ENCODE data around the gene POTEF.
"Not testable (repeated sequence)": the region's sequence is repeated elsewhere in the genome, so short reads cannot be mapped to it uniquely, and the experiment has no call there.

POTEF gene

DNA sequence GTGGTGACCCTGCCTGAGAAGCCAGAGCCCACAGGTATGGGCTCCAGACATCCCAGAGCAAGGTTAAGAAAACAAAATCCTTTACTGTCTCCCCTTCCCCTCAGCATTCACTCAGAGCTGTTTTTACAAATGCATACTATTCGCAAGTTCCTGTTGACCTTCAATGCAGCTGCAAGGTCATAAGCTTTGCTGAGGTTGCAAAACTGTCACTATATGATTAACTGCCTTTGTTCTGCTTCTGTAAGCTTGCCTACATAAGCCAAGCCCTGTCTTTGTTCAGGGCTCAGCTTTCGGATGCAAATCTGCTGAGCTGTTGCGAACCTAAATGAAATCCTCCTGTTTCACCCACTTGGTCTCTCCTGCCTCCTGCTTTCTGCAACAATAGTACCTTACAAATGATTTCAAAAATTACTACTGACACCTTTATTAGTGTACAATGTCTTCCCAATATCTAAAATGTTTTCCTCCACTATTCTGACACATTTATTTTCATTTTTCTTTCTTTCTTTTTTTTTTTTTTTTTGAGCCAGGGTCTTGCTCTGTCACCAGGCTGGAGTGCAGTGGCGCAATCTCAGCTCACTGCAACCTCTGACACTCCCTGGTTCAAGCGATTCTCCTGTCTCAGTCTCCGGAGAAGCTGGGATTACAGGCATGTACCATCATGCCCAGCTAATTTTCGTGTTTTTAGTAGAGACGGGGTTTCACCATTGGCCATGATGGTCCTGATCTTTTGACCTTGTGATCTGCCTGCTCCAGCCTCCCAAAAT, 26.2 kb downstream of the POTEF start:
- peak; percentile 1 to 15 for DNase-seq

DNA sequence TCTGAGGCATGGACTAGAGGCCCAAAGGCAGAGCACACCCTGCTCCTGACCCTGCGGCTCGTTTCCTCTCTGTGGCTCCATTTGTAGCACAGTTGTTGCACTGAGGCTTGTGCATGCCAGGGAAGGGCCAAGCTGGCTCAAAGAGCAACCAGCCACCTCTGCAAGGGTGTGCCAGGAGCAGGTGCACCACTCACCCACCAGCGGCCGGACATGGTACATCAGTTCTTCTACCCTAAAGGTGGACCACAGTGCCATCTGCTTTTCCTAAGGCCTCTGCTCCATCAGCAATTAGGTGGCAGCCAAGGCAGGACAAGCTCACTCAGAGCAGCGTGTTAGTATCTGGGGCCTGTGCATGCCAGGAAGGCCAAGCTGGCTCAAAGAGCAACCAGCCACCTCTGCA, 66.4 kb downstream of the POTEF start:
- DNase-seq = not testable (repeated sequence)

GRCh38 chr2:130059982-130060381, 69.0 kb downstream of the POTEF start:
- not testable (repeated sequence) for DNase-seq

DNA sequence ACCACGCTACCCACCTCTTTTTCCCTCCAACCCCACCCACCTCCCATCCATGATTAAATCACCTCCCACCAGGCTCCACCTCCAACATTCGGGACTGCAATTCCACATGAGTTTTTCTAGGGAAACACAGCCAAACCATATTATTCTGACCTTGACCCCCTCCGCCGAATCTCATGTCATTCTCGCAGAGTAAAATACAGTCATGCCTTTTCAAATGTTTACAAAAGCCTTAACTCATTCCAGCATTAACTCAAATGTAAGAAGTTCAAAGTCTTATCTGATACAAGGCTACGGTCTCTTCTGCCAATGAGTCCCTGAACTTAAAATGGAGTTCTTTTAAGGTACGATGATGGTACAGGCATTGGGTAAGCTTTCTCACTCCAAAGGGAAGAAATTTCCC, 72.7 kb downstream of the POTEF start:
- not testable (repeated sequence) for DNase-seq

DNA sequence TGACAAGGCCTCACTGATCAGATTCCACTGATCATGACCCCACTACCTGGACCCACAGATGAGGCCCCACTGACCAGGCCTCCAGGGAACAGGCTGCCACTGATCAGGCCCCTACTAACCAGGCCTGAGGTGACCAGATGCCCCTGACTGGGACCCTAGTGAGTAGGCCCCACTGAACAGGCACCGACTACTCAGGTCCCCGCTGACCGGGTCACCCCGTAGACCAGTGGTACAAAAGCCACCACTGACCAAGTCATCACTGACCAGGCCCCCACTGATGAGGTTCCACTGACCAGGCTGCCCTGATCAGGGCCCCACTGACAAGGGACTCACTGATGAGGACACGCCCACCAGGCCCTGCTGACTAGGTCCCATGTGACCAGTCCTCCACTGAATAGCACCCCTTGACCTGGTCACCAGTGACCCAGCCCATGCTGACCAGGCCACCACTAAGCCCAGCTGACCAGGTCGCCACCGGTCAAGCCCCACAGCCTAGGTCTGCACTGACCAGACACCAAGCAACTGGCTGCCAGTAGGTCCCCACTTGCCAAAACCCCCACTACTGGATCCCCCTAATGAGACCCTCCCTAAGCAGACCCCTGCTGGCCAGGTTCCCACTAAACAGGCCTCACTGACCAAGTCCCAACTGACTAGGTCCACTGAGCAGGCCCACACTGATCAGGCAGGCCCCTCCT, 75.7 kb downstream of the POTEF start:
- not testable (repeated sequence) for DNase-seq

DNA sequence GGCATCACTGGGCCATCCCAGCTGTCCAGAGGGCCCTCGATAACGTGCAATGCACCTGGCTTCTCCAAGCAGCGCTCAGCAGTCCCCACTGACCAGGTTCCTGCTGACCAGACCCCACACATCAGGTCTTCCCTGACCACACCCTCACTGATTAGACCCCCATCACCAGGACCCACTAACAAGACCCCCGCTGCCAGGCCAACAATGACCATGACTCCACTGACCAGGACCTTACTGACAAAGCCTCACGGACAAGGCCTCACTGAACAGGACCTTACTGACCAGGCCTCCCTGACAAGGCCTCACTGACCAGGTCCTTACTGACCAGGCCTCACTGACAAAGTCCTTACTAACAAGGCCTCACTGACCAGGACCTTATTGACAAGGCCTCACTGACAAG, 76.6 kb downstream of the POTEF start:
- not testable (repeated sequence) for DNase-seq

DNA sequence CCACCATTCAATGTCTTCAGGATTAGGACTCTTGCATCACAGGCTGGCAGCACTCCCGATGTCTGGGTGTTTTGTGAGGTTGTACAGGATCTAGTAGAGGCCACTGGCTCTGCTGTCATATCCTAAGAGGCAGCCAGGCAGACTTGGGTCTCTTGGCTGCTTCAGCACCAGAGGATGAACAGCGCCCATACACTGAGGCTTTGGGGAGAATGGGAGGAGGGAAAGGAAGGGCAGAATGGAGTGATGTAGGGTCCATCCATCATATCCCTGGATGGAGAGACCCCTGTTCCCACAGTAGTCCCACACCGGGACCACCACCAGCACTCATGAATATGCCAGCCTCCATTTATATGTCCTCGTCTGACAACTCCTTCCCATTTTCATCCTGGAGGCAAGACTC, 80.6 kb downstream of the POTEF start:
- DNase-seq = not testable (repeated sequence)

DNA sequence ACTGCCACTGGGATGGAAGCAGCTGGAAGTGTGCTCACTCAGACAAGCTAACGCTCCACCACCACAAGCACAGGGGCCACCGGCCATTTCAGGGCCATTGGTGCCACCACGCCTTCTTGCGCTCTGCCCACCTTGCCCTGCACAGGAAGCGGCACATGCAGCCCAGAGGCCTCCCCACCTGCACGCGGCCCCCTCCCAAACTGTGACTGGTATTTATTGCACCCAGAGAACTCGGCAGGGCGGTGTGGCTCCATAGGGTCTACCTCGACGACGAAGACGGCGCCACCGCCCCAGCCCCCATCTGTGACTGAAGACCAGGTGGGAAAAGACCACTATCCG, 90.8 kb downstream of the POTEF start:
- DNase-seq = not testable (repeated sequence)

GRCh38 chr2:130025931-130026330, 103.1 kb downstream of the POTEF start:
- DNase-seq = peak in 1 of 2 experiments; percentile 8
